ENCODE measurements around the gene APBB1.

The APBB1 gene

GRCh38 chr11:6419009-6419631 lies at the start of gene APBB1:
Gene APBB1, minus strand, starts transcription at chr11:6419094. Its CDS starts 7,747 bp downstream, at chr11:6411347.
- DNase-seq (ENCODE audit: low spot score) = peak; percentile 65

DNA sequence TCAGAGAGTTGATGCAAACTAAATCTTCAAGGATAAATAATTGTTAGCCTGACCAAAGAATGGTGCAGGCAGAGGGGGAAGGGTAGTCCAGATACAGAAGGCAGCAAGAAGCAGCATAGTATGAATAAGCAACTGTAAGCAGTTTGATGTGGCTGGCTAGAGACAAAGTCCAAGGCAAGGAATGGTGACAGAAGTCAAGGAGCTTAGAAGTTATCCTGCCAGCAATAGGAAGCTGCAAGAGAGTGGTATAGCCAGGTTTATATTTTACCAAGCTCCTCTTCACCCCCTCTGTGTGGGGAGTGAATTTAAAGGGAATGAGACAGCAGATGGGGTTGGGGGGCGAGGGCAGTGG lies 40.2 kb upstream of the APBB1 start:
- no peak for DNase-seq (ENCODE audit: low spot score)

- no peak for DNase-seq (ENCODE audit: low spot score)
Observed at GRCh38 chr11:6458352-6459098, 39.6 kb upstream of the APBB1 start.

DNA sequence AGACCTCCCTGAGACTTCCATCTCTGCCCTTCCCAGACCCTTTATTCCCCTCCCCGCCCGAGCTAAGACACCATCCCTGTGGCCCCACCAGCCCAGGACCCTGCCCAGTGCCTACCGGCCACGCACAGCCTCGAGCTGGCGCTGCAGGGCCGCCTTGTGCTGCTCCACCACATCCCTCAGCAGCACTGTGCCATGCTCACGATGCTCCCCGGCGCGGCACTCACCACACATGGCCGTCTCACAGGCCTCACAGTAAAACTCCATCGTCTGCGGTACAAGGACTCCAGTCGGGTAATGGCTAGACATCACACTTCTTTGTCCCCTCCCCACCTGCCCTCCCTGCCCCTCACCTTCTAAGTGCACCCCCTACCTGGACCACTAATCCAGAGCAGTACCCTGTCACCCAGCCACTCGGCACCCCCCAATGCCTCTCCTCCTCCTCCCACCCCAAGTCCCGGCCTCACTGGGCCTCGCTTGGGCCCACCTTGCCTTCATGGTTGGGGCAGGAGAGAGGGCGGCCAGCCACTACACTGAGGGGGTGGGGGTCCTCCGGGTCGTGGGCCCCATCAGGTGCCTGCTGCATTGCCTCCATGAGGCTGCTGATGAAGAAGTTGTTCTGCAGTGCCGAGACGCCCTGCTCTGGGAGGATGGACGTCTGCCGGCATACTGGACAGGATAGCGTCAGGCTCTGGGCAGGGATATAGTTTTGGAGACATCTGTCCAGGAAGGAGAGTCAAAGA lies 38.9 kb upstream of the APBB1 start:
- DNase-seq (ENCODE audit: low spot score) = no peak

GRCh38 chr11:6456361-6457073 lies 37.6 kb upstream of the APBB1 start:
- DNase-seq (ENCODE audit: low spot score) = no peak

- no peak for DNase-seq (ENCODE audit: low spot score)
Observed at GRCh38 chr11:6455070-6455469, 36.2 kb upstream of the APBB1 start.

- no peak for DNase-seq (ENCODE audit: low spot score)
Observed at GRCh38 chr11:6453152-6453551, 34.3 kb upstream of the APBB1 start.

DNA sequence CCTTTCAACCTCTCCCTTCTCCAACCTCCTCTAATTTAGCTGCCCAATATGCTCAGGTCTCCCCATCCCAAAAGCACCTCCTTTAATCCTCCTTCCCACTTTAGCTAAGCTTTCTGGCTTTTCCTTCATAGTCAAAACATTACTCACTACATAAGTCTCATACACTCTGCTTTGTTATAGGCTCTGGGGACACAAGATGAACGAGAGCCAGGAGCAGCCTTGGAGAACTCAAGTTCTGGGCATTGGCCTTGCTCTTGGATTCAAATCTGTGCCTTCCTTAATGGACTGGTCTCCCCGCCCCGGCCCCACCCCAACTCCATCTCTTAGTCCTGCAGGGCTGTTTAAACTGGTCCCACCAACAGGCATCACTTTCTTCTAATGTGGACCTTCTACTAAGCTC lies 33.3 kb upstream of the APBB1 start:
- DNase-seq (ENCODE audit: low spot score) = no peak

DNA sequence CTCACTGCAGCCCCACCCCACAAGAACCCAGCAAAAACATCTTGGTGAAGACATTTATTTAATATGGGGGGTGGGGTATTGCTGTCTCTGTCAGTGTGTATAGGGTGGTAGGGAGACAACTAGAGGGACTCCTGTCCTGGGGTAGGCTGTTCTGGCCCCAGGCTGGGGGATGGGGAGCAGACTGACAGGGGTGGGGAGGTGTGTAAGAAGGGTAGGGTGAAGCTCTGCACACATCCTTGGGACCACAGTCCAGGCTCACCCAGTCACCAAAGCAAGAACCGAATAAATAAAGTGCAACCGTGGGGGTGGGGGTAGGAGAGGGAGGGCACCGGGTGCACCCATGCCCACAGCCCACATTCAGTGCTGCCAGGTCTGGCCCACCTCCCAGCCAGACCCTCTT lies 29.7 kb upstream of the APBB1 start:
- DNase-seq (ENCODE audit: low spot score) = no peak

- peak; percentile 75 for DNase-seq (ENCODE audit: low spot score)
Observed at GRCh38 chr11:6443269-6444003, 24.5 kb upstream of the APBB1 start.

GRCh38 chr11:6442441-6442840 lies 23.5 kb upstream of the APBB1 start:
- no peak for DNase-seq (ENCODE audit: low spot score)

DNA sequence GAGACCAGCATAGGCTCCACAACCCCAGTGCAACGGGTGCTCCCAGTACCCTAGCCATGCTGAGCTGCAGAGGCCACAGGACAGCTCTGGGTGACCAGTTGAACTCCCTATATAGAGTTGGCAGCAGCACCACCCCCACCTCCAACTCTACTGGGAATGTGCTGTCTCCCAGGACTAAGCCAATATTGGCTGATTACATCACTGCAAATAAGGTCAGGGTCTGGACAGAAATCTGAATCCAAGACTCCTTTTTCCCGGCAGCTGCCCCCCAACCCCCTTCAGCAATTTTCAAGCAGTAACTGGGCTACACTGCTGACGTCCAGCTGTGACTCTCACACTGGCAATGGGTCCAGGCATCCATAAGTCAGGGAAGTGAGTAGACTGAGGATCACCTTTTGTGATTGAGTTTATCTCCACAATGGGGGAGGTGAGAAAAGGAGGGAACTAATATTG lies 22.0 kb upstream of the APBB1 start, which contains the start of gene HPX:
Gene HPX, minus strand, starts transcription at position 82 of the 453 bp plus-strand sequence. Its CDS starts 24 bp downstream, at position 58.
- DNase-seq (ENCODE audit: low spot score) = no peak

DNA sequence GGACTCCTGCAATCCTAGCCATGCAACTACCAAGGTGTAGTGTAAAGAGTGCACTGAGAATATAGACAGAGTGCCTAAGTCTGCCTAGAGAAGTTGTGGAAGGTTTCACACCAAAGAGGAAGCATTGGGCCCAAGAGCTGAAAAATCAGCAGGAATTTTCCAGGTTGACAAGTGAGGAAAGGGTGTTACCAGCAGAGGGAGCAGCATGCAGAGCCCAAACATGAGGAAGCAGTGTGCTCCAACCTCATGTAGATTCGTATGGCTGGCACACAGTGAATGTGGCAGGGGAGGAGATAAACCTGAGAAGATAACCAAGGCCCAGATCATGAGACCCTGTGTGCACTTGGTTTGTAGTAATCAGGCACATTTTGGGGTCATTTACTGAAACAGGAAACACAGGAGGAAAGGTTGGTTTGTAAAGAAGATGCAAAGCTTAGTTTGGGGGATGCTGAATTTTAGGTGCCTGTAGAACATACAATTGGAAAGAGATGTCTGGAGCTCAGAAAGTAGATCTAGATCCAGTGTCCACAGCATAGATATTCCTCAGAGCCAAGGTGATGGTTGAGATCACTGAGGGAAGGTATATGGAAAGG lies 20.2 kb upstream of the APBB1 start:
- DNase-seq (ENCODE audit: low spot score) = peak; percentile 77

- DNase-seq (ENCODE audit: low spot score) = peak; percentile 50
Observed at GRCh38 chr11:6437993-6438392, 19.1 kb upstream of the APBB1 start.

GRCh38 chr11:6437423-6437822 lies 18.5 kb upstream of the APBB1 start:
- DNase-seq (ENCODE audit: low spot score) = no peak

DNA sequence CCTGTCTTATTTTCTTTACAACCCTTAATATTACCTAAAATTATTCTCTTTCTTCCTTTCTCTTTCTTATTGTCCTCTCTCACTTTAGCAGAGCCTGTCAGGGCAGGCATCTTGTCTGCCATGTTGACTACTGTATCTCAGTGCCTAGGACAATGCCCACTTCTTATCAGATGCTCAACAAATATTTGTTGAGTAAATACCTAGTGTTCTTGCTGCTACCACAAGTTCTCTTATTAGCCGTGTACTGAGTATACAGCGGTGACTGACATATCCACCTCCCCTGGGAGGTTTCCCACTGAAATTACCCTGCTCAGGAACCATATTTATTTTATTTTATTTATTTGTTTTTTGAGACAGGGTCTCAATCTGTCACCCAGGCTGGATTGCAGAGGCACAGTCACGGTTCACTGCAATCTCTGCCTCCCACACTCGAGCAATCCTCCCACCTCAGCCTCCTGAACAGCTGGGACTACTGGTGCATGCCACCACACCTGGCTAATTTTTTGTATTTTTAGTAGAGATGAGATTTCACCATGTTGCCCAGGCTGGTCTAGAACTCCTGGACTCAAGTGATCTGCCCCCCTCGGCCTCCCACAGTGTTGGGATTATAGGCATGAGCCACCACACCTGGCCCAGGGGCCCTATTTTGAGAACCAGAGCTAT lies 15.2 kb upstream of the APBB1 start:
- DNase-seq (ENCODE audit: low spot score) = no peak

GRCh38 chr11:6431861-6432260 lies 13.0 kb upstream of the APBB1 start:
- DNase-seq (ENCODE audit: low spot score) = no peak

- no peak for DNase-seq (ENCODE audit: low spot score)
Observed at GRCh38 chr11:6427516-6427915, 8.6 kb upstream of the APBB1 start.

- no peak for DNase-seq (ENCODE audit: low spot score)
Observed at GRCh38 chr11:6420677-6421076, 1.8 kb upstream of the APBB1 start.

GRCh38 chr11:6418557-6419008 lies 311 bp downstream of the APBB1 start:
- no peak for DNase-seq (ENCODE audit: low spot score)

Measured in pons (tissue), 1 donor.